Muscle layer of duodenum (tissue), 2 donors: Measurements from ENCODE around the gene CRTAP.

Experiments used
- H3K27ac ChIP-seq: one replicate; pipeline ENCODE4 v1.7.0; 2013; ENCODE audit warnings: mild to moderate bottlenecking, low read length
- H3K27me3 ChIP-seq: one replicate; pipeline ENCODE4 v1.7.0; 2013; ENCODE audit warnings: low read depth, mild to moderate bottlenecking, control low read depth, low read length
- H3K36me3 ChIP-seq, 2 donors: one replicate each; pipeline ENCODE4 v1.7.0; 2013; ENCODE audit warnings: low read length in 2 of 2, control low read depth in 1 of 2, mild to moderate bottlenecking in 1 of 2; ENCODE audit not compliant: insufficient read depth in 2 of 2, control insufficient read depth in 1 of 2
- H3K4me1 ChIP-seq, 2 donors: one replicate each; pipeline ENCODE4 v1.7.0; 2013; ENCODE audit warnings: low read length in 2 of 2, mild to moderate bottlenecking in 2 of 2, control low read depth in 1 of 2, moderate library complexity in 1 of 2; ENCODE audit not compliant: insufficient read depth in 2 of 2, control insufficient read depth in 1 of 2
- H3K4me3 ChIP-seq, 2 donors: one replicate each; pipeline ENCODE4 v1.7.0; 2013; ENCODE audit warnings: low read length in 2 of 2, low read depth in 1 of 2, mild to moderate bottlenecking in 1 of 2
- H3K9me3 ChIP-seq, 2 donors: one replicate each; pipeline ENCODE4 v1.7.0; 2013; ENCODE audit warnings: low read length in 2 of 2, control low read depth in 1 of 2, mild to moderate bottlenecking in 1 of 2; ENCODE audit not compliant: control insufficient read depth in 1 of 2
- donor health status: healthy.

Gene CRTAP

GRCh38 chr3:33081812-33082211, 32.0 kb upstream of the CRTAP start:
- no peak overlapping the region for H3K4me3 ChIP-seq
- no peak overlapping the region for H3K27ac ChIP-seq
- H3K4me1 ChIP-seq: no peaks in the 10 kb centered on the region
- H3K36me3 ChIP-seq: no peaks in the 10 kb centered on the region
- no peaks in the 10 kb centered on the region for H3K9me3 ChIP-seq
- H3K27me3 ChIP-seq: no peaks in the 10 kb centered on the region

- no peak overlapping the region for H3K4me3 ChIP-seq
- H3K27me3 ChIP-seq: no peaks in the 10 kb centered on the region
- H3K9me3 ChIP-seq: no peaks in the 10 kb centered on the region
- H3K27ac ChIP-seq: no peak overlapping the region
- no peaks in the 10 kb centered on the region for H3K36me3 ChIP-seq
- H3K4me1 ChIP-seq: no peaks in the 10 kb centered on the region
Measured at GRCh38 chr3:33083958-33084357, 29.9 kb upstream of the CRTAP start.

- Histone ChIP-seq H3K27ac (no peak overlapping the region), H3K27me3 (no peaks in the 10 kb centered on the region), H3K9me3 (no peaks in the 10 kb centered on the region), H3K4me1 (peaks cover 0 to 4% of the 10 kb centered on the region in 2 donors), H3K4me3 (no peak overlapping the region), H3K36me3 (peaks cover 13 to 25% of the 10 kb centered on the region in 2 donors)
Measured at GRCh38 chr3:33088691-33089090, 25.1 kb upstream of the CRTAP start.

GRCh38 chr3:33089515-33089914, 24.3 kb upstream of the CRTAP start:
- H3K4me3 ChIP-seq: no peak overlapping the region
- peaks cover 0 to 4% of the 10 kb centered on the region in 2 donors for H3K4me1 ChIP-seq

GRCh38 chr3:33091746-33092145, 22.1 kb upstream of the CRTAP start:
- Histone ChIP-seq H3K4me1 (peaks cover 0 to 13% of the 10 kb centered on the region in 2 donors), H3K4me3 (no peak overlapping the region)

More at GRCh38 chr3:33089515-33089914, 24.3 kb upstream of the CRTAP start:
- H3K9me3 ChIP-seq: no peaks in the 10 kb centered on the region
- no peaks in the 10 kb centered on the region for H3K27me3 ChIP-seq
- no peak overlapping the region for H3K27ac ChIP-seq
- H3K36me3 ChIP-seq: peaks cover 13 to 29% of the 10 kb centered on the region in 2 donors

GRCh38 chr3:33092496-33093254, 21.1 kb upstream of the CRTAP start:
- no peaks in the 10 kb centered on the region for H3K9me3 ChIP-seq
- no peaks in the 10 kb centered on the region for H3K27me3 ChIP-seq
- H3K27ac ChIP-seq: no peak overlapping the region
- H3K36me3 ChIP-seq: peaks cover 13 to 29% of the 10 kb centered on the region in 2 donors
- no peak overlapping the region for H3K4me3 ChIP-seq
- H3K4me1 ChIP-seq: peaks cover 0 to 13% of the 10 kb centered on the region in 2 donors

More at GRCh38 chr3:33091746-33092145, 22.1 kb upstream of the CRTAP start:
- H3K27ac ChIP-seq: no peak overlapping the region
- no peaks in the 10 kb centered on the region for H3K27me3 ChIP-seq
- peaks cover 13 to 29% of the 10 kb centered on the region in 2 donors for H3K36me3 ChIP-seq
- H3K9me3 ChIP-seq: no peaks in the 10 kb centered on the region

- Histone ChIP-seq H3K36me3 (peaks cover 13 to 29% of the 10 kb centered on the region in 2 donors), H3K9me3 (no peaks in the 10 kb centered on the region), H3K4me3 (no peak overlapping the region), H3K27me3 (no peaks in the 10 kb centered on the region), H3K4me1 (peaks cover 0 to 13% of the 10 kb centered on the region in 2 donors), H3K27ac (no peak overlapping the region)
Measured at GRCh38 chr3:33093847-33094246, 20.0 kb upstream of the CRTAP start.

GRCh38 chr3:33095436-33095835, 18.4 kb upstream of the CRTAP start:
- no peaks in the 10 kb centered on the region for H3K27me3 ChIP-seq
- peak overlapping the region; percentile 88 to 95 for H3K4me3 ChIP-seq
- H3K9me3 ChIP-seq: no peaks in the 10 kb centered on the region
- H3K27ac ChIP-seq: no peak overlapping the region
- H3K36me3 ChIP-seq: peaks cover 13 to 29% of the 10 kb centered on the region in 2 donors
- peaks cover 0 to 13% of the 10 kb centered on the region in 2 donors for H3K4me1 ChIP-seq

- peak overlapping the region; percentile 75 for H3K27ac ChIP-seq
- peak overlapping the region; percentile 88 to 95 for H3K4me3 ChIP-seq
- H3K4me1 ChIP-seq: peaks cover 0 to 13% of the 10 kb centered on the region in 2 donors
- H3K36me3 ChIP-seq: peaks cover 13 to 27% of the 10 kb centered on the region in 2 donors
- no peaks in the 10 kb centered on the region for H3K27me3 ChIP-seq
- H3K9me3 ChIP-seq: no peaks in the 10 kb centered on the region
Measured at GRCh38 chr3:33096093-33096868, 17.5 kb upstream of the CRTAP start.

- Histone ChIP-seq H3K4me1 (peaks cover 0 to 10% of the 10 kb centered on the region in 2 donors), H3K9me3 (no peaks in the 10 kb centered on the region), H3K36me3 (no peaks in the 10 kb centered on the region), H3K27me3 (no peaks in the 10 kb centered on the region), H3K27ac (no peak overlapping the region), H3K4me3 (no peak overlapping the region)
Measured at GRCh38 chr3:33099109-33099645, 14.6 kb upstream of the CRTAP start.

- no peak overlapping the region for H3K27ac ChIP-seq
- H3K4me1 ChIP-seq: peaks cover 0 to 10% of the 10 kb centered on the region in 2 donors
- H3K9me3 ChIP-seq: no peaks in the 10 kb centered on the region
- no peaks in the 10 kb centered on the region for H3K36me3 ChIP-seq
- no peak overlapping the region for H3K4me3 ChIP-seq
- no peaks in the 10 kb centered on the region for H3K27me3 ChIP-seq
Measured at GRCh38 chr3:33099701-33100100, 14.1 kb upstream of the CRTAP start.
